Activated CD8-positive, alpha-beta memory T cell treated with anti-CD3 and anti-CD28 coated beads for 48 hours (primary cell): Measurements from ENCODE around the gene JUN.

Source experiments
- DNase-seq, 3 experiments: peaks; one replicate each; pipeline ENCODE4 v3.0.0-alpha.2; 2020; ENCODE audit warnings: low read depth in 2 of 3, low spot score in 2 of 3

JUN gene

DNA sequence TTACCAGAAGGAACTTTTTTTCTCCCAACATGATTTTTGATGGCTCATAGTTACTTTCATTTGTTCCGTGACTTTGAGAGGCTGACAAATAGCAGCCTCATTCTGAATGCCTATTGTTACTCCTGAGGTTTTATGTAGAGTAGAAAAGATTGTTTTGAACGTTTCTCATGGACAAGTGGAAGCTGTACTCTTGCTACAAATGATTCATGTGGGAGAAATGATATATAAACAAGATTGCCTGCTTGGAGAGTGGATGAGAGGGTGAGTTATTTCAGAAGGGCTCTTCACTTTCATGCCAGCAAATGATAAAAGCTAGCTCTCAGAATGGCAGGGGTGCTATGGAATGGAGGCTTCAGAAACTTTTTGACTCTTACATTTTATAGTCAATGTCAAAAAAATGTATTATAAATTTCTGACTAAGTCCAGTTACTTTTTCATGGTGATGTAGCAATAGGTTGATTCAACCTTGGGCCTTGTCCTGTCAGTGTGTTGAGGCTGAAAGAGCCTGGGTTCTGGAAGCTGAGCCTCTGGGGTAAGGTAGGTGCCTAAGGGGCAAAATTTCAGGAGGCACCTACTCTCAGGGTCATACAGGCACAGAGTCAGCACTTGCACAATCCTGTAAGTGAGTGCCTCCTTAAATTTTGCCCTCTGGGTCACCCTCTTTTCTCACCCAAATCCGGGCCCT lies 19.4 kb downstream of the JUN start:
- DNase-seq = no peak

GRCh38 chr1:58763214-58763613 lies 20.6 kb downstream of the JUN start:
- DNase-seq = no peak

DNA sequence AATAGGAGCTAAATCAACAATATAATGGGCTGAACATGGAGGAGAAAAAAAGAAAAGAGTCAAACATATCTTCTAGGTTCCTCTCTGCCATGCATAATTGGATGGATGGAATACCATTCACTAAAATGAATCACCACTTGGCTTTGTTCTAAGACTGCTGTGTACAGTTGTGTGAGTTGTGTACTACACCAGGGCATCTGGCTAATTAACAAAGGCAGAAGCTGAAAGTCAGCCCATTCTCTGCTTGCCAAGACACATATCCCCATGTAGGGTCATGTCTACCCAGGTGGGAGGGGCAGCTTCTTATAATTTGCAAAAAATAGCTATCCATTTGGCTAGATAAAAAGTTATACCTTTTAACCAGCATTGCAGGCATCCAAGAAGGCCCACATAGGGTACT lies 21.0 kb downstream of the JUN start:
- DNase-seq = no peak

- DNase-seq = peak; percentile 12 to 22 (median 19)
These were observed 28.4 kb downstream of the JUN start for GRCh38 chr1:58755468-58755872.

DNA sequence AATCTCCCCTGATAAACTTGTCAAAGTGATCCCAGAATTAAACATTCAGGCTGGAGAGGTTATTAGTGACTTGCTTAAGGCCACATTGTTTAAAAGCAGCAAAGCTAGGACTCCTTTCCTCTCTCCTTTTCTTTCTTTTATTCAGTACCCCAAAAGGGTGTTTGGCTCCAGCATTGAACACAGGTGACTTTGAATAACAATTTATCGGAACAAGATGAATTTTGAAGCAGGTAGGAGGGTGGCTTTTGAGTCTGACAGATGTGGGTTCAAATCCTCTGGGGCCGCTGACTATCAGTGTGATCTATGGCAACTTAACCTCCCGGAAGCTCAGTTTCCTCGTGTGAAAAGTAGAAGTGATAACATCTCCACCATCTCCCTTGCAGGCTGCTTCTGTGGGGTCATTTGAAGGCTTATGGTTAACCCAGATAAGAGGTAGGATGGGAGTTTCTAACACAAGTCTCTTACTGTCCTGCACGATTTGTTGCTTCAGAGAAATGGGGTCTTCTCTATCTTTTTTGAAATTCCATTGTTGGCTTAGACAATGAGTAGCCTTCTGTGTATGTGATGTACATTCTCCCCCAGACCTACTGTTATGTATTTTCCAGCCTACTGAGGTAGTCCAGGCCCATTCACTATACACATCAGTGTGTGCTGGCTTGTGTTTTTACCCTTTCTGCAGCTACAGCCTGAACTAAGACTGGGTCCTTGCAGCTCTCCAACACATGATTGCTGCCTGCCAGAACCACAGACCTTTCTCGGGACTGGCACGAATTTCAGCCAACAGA lies 29.0 kb downstream of the JUN start:
- DNase-seq = no peak

- no peak for DNase-seq
These were observed 29.7 kb downstream of the JUN start for GRCh38 chr1:58754073-58754613.

- DNase-seq = no peak
These were observed 30.4 kb downstream of the JUN start for GRCh38 chr1:58753431-58753866.

DNA sequence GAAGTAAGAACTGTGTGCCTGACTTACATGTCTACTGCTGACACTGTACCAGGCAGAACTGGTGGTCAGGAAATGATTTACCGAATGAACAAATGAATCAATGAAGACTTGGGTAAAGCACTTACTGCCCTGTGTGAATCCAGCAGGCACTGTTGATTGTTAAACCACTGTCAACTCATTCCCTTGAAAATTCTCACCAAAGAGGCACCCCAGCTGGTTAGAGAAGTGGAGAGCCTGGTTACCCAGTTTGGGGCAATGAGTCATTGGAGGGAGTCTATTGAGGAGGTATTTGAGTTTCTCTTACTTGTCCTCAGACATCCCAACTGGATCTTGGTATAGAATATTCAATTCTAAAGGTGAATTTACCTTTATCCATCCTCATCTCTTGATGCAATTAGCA lies 34.2 kb downstream of the JUN start:
- no peak for DNase-seq

- DNase-seq = no peak
These were observed 35.2 kb downstream of the JUN start for GRCh38 chr1:58748666-58749065.

DNA sequence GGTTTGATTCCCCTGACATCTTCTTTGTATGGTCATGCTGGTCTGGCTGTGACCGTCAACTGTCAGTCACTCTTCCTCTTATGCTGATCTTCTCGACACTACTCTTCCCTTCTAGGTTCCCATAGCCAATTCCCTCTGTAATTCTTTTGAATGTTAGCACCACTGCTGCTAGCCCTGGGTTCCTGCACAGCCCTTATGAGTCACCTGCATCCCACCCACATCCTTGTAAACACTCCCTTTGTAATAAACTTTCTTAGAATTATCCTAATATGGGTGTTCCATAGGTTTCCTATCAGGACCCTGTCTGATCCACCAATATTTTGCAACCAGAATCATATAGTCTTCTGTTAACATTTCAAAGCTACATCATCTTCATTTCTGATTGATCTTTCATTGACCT lies 37.1 kb downstream of the JUN start:
- no peak for DNase-seq

DNA sequence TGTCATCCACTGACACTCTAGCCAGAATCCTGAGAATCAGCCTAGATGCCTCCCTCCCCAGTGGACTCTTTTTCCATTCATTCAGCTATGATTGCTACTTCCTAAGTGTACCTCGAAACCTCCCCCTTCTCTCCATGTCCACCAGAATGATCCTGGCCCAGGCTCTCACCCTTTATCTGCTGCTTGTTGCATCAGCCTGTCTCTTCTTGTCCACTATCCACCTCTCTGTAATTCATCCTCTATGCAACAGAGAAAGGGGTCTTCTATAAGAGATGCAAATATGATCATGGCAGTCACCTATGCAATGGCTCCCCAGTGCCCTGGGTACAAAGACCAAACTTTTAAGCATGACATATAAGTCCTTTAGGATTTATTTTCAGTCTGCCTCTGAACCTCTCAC lies 37.7 kb downstream of the JUN start:
- no peak for DNase-seq

DNA sequence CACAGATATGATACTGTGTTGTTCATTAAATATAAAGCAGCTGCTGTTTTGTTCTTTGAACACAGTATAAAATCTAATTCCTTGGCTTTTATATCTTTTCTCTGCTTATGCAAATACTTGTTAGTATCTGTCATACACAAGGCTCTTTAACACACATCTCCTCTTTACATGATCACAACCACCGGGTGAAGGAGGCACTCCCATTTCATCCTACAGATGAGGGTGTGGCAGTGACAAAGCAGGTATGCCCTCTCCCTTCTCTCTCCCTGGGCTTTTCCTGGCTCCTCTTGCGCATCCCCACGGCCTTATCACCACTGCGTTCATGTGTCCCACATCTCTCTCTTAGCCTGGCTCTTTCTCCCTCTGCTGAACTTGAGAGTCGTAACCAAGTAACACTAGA lies 38.2 kb downstream of the JUN start:
- DNase-seq = no peak

DNA sequence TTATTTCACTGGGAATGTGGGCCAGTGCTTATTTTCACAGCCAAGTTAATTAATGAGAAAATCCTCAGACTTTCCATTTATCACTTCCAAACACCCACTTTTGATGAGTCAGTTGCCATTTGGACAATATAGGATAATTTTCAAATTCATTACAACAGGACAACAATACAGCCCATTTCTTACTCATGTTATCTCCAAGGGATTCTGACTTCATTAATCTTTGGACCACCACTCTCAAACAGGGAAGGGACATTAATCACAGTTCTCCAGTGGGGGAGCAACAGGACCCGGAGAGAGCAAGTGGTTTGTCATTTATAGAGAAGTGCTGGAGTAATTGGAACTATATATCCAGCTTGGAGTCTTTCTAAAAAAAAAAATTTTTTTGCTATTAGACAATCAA lies 38.7 kb downstream of the JUN start:
- DNase-seq = no peak

DNA sequence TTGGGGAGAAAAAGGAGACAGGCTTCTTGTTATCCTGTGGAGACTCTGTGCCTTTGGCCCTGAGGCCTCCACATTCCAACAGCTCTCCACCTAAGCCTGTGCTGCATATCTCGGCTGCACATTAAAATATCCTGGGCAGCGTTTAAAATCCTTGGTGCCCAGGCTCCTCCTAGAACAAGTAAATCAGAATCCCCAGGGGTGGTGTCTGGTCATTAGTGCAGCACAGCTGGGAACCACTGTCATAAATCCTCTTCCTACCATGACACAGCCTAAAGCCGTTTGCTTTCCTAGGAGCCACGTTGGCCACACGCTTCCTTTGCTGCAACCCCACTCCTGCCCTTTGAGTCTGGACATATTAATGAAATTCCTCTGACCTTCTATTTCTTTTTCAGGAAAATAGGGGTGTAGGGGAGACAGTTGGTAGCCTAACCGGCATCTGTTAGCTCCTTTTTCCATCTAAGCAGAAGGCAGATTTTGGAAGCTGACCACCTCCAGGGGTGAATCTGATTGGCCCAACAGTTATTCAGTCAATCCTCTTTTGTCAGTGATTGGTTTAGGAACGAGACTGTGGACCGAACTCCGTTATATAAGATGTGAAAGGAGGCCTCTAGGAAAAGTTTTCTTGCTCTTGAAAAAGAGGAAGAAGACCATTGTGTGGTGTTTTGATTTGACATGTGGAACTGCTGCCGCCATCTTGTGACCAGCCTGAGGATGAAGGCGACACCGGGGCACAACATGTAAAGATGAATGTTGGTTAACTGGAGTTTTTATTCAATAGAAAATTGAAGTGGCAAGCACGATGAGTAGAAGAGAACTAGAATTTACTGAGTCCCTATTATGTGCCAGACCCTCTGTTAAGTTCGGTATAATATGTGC lies 41.9 kb downstream of the JUN start:
- DNase-seq = no peak

GRCh38 chr1:58739856-58740466 lies 43.9 kb downstream of the JUN start:
- DNase-seq = no peak

DNA sequence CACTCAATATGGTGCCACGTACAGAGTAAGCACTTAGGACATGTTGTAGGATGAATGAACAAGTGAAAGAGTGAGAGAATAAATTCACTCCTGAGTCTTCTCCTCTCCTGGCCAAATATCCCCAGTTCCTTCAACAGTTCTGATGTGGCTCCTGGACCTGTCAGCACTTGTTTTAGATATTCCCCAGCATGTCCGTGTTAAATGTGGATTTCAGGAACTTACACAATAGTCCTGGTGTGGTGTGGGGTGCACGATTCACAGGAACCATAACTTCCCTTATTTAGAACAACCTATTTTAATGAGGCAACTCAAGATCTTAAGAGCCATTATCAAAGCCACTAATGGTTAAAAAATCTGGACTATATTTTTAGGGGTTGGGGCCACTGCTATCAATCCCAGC lies 45.0 kb downstream of the JUN start:
- no peak for DNase-seq

- DNase-seq = no peak
These were observed 48.3 kb downstream of the JUN start for GRCh38 chr1:58735586-58735985.

DNA sequence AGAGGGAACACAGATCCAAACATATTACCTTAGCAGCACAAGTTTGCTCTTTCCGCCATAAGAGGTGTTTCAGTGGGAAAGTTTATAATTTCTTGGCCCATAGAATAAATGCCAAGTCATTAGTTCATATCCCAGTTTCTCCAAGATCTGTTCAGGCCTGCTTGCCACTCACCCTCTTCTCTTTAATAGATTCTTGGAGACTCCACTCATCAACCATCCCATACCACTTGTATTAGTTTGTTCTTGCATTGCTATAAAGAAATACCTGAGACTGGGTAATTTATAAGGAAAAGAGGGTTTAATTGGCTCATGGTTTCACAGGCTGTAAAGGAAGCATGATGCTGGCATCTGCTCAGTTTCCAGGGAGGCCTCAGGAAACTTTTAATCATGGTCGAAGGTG lies 49.2 kb downstream of the JUN start:
- no peak for DNase-seq

- no peak for DNase-seq
These were observed 51.6 kb downstream of the JUN start for GRCh38 chr1:58732087-58732775.
